ENCODE results near the gene ATXN2L.

DNA sequence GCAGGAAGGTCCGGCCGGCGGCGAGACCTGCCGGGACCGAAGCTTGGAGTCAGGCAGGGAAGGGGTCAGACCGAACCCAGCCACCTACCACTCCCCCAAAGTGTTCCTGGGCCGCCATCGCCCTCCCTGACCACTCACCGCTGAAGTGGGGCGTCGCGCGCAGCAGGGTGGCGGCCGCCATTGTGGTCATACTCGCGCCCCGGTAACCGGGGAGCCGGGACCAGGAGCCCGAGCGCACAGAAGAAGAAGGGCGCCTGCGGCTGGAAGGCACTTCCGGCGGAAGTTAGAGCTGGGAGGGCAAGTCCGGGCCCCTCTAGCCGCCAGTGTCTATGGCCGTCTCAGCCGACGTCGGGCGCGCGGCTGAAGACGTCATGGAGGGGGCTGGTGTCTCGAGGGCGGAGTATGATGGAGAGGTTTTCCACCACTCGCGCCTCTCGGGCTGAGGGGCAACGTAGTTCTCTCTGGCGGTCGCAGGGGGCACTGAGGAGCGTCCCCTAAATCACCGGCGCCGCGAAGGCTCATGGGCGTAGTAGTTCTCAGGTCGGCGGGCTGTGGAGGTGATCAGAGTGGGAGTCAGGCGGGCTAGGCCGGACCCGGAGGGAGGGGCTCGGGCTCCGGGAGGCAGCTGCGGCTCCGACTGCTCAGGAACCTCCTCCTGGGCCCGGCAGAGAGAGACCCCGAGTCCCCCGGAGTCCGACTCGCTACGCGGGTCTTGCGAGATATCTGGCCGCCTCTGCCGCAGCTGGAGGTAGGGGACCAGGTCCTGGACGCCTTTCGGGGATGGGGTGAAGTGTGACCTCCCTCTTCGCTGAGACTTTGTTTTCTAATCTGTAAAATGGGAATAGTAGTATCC, 23.5 kb downstream of the ATXN2L start, which contains the start of gene TUFM:
- TF ChIP-seq, protein P1, sequence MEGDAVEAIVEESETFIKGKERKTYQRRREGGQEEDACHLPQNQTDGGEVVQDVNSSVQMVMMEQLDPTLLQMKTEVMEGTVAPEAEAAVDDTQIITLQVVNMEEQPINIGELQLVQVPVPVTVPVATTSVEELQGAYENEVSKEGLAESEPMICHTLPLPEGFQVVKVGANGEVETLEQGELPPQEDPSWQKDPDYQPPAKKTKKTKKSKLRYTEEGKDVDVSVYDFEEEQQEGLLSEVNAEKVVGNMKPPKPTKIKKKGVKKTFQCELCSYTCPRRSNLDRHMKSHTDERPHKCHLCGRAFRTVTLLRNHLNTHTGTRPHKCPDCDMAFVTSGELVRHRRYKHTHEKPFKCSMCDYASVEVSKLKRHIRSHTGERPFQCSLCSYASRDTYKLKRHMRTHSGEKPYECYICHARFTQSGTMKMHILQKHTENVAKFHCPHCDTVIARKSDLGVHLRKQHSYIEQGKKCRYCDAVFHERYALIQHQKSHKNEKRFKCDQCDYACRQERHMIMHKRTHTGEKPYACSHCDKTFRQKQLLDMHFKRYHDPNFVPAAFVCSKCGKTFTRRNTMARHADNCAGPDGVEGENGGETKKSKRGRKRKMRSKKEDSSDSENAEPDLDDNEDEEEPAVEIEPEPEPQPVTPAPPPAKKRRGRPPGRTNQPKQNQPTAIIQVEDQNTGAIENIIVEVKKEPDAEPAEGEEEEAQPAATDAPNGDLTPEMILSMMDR (conservative IDR thresholded peaks at IDR 0.05; ENCODE audit: low read depth in 2 of 2), result peak; percentile 44 to 68
- no peak for TF ChIP-seq EZH2 (IDR thresholded peaks at IDR 0.05; ENCODE audit: low read depth, unreplicated experiment)

Measured in GM23338 (cell line).